D721Med (cell line): ENCODE results near the gene S1PR5.
"Not testable (repeated sequence)": the region's sequence is repeated elsewhere in the genome, so short reads cannot be mapped to it uniquely, and the experiment has no call there.

Experiments used
- DNase-seq: peaks from one replicate; pipeline ENCODE4 v3.0.0; 2011; ENCODE audit warnings: low spot score; ENCODE audit not compliant: insufficient read length
- FAIRE-seq: peaks from 2 replicates; lab custom pipeline; 2011; peaks lifted over from hg19 to GRCh38; lab: Jason Lieb, UNC
- TF ChIP-seq, protein P1 (sequence below): IDR thresholded peaks from 2 replicates; pipeline ENCODE4 v1.5.1; 2012; ENCODE audit warnings: mild to moderate bottlenecking, control low read depth; ENCODE audit not compliant: insufficient read depth; ENCODE audit errors: missing control alignments

Gene S1PR5

DNA sequence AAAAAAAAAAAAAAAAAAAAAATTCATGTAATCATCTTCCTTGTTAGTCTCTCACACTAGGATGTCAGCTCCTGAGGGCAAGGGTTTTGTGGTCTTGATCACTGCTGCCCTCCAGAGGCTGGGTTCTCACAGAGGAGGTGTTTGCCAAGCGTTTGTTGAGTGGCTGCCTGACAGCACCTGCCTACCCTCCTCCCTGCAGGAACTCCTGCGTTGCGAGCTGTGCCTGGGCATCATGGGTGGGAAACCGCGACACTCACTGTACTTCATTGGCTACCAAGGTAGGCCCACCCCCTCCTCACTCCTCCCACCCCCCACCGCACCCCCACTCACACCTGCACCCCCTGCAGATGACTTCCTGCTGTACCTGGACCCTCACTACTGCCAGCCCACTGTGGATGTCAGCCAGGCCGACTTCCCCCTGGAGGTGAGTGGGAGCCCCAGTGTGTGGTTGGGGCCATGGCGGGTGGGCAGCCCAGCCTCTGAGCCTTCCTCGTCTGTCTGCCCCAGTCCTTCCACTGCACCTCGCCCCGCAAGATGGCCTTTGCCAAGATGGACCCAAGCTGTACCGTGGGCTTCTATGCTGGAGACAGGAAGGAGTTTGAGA, 34.6 kb upstream of the S1PR5 start:
- no peak for DNase-seq
- no peak for FAIRE-seq
- TF ChIP-seq, protein P1, sequence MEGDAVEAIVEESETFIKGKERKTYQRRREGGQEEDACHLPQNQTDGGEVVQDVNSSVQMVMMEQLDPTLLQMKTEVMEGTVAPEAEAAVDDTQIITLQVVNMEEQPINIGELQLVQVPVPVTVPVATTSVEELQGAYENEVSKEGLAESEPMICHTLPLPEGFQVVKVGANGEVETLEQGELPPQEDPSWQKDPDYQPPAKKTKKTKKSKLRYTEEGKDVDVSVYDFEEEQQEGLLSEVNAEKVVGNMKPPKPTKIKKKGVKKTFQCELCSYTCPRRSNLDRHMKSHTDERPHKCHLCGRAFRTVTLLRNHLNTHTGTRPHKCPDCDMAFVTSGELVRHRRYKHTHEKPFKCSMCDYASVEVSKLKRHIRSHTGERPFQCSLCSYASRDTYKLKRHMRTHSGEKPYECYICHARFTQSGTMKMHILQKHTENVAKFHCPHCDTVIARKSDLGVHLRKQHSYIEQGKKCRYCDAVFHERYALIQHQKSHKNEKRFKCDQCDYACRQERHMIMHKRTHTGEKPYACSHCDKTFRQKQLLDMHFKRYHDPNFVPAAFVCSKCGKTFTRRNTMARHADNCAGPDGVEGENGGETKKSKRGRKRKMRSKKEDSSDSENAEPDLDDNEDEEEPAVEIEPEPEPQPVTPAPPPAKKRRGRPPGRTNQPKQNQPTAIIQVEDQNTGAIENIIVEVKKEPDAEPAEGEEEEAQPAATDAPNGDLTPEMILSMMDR: peak; percentile 38

DNA sequence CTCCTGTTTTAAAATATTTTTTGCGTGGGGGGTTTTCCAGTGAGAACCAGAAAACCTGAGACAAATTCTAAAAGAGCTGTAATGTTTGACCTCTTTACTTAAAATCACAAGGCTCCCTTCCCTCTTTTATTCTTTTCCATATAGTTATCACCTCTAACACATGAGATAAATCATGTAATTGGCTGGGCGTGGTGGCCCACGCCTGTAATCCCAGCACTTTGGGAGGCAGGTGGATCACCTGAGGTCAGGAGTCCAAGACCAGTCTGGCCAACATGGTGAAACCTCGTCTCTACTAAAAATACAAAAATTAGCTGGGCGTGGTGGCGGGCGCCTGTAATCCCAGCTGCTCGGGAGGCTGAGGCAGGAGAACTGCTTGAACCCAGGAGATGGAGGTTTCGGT, 33.8 kb upstream of the S1PR5 start:
- DNase-seq, FAIRE-seq: not testable (repeated sequence)

DNA sequence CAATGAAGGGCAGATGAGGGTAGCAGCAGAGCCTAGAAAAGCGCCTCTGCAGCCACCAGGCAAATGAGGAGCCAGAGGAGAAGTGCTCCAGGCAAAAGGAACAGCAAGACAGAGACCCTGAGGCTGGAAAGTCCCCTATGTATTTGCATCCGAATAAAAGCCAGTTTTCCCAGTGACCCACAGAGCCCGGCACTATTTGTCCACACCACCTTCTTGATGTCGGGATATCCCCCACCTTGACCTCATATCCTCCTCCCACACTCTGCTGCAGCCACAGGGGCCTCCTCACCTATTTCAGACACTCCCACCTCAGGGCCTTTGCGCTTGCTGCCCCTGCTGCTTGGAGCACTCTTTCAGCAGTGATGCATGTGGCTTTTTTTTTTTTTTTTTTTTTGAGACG, 33.1 kb upstream of the S1PR5 start:
- DNase-seq: no peak
- TF ChIP-seq, protein P1: no peak
- FAIRE-seq: no peak

DNA sequence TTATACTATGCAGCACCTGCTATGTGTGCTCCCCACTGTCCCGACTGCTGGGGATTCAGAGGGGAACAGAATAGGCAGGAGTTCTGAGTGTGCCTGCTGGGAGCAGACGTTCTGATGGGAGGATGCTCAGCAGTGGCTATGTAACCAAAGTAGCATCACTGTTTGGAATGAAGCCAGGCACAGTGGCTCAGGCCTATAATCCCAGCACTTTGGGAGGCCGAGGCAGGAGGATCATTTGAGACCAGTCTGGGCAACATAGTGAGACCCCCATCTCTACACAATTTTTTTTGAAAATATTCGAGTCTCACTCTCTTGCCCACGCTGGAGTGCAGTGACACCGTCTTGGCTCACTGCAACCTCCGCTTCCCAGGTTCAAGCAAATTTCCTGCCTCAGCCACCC, 32.5 kb upstream of the S1PR5 start:
- TF ChIP-seq, protein P1: no peak
- FAIRE-seq (no peak), DNase-seq (no peak)

DNA sequence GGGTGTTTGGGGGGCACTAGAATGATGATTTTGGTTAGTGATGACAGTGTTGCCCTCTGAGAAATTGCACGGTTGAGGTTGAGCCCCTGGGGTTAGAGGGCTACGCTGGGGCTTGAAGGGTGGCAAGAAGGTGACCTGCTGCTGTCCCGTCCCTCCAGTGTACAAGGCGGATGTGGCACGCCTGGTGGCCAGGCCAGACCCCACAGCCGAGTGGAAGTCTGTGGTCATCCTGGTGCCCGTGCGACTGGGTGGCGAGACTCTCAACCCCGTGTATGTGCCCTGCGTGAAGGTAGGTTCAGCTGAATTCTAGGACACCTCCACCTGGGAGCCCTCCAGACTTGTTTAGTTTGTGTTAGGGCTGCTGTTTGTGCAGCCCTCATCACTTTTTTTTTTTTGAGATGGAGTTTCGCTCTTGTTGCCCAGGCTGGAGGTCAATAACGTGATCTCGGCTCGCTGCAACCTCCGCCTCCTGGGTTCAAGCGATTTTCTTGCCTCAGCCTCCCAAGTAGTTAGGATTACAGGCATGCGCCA, 31.6 kb upstream of the S1PR5 start:
- DNase-seq (no peak), FAIRE-seq (no peak)
- TF ChIP-seq, protein P1: no peak

DNA sequence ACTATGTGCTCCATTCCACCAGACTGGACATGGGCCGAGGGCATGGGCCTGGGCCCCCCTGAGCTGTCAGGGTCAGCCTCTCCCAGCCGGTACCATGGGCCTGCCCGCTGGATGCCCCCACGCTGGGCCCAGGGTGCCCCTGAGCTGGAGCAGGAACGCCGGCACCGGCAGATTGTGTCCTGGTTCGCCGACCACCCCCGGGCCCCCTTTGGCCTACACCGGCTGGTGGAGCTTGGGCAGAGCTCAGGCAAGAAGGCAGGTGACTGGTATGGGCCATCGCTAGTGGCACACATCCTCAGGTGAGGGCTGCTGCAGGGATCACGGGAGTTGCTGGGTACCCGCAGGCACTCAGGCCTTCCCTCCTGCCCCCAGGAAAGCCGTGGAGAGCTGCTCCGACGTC, 29.6 kb upstream of the S1PR5 start:
- TF ChIP-seq, protein P1: no peak
- DNase-seq (no peak), FAIRE-seq (no peak)

DNA sequence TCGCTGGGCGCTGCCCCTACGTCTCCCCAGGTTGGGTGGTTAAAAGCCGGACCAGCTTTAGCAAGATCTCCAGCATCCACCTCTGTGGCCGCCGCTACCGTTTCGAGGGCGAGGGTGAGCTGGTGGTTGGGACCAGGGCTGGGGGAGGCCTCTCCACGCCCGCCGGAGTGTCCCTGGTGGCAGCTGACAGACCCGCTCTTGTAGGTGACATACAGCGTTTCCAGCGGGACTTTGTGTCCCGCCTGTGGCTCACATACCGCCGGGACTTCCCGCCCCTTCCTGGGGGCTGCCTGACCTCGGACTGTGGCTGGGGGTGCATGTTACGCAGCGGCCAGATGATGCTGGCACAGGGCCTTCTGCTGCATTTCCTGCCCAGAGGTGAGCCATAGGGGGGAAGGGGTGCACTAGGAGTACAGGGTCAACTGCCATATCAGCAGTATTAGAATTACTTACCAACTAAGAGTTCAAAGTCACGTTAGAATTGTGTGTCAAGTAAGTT, 27.6 kb upstream of the S1PR5 start:
- no peak for DNase-seq
- TF ChIP-seq, protein P1: no peak
- FAIRE-seq: no peak
